Breast epithelium (tissue), 3 donors: ENCODE results near the gene DDIT3.

Experiments
- CTCF ChIP-seq, 3 donors: fragments of 450-650 bp; IDR thresholded peaks; one replicate each; pipeline ENCODE4 v1.5.1; 2016 to 2017; ENCODE audit warnings: antibody characterized with exemption in 3 of 3, mild to moderate bottlenecking in 3 of 3, moderate library complexity in 3 of 3
- POLR2A ChIP-seq: fragments of 450-650 bp; IDR thresholded peaks from one replicate; pipeline ENCODE4 v1.6.1; 2016; ENCODE audit warnings: antibody characterized with exemption, mild to moderate bottlenecking, moderate library complexity
- POLR2AphosphoS5 ChIP-seq, 3 donors: sonication (generic); formaldehyde crosslinking; IDR thresholded peaks; one replicate each; pipeline ENCODE4 v1.6.1; 2017; ENCODE audit warnings: antibody characterized with exemption in 3 of 3

GRCh38 chr12:57483466-57483865 lies 36.8 kb downstream of the DDIT3 start:
- TF ChIP-seq POLR2A (no peak), CTCF (IDR thresholded peaks at IDR 0.05) (no peak), POLR2AphosphoS5 (IDR thresholded peaks at IDR 0.05) (no peak)
